Left ventricle myocardium inferior (tissue), 1 donor: ENCODE results near the gene AGAP1. TPM values are rescaled to one million over a fixed set of nuclear protein-coding genes. Genes with fewer than 3 reads are reported as not detected.

ENCODE experiments used
- DNase-seq: peaks from one replicate; pipeline ENCODE4 v3.0.0-alpha.2; 2020
- H3K27ac ChIP-seq: fragments of 200-600 bp; replicated peaks from 2 replicates; pipeline ENCODE4 v1.8.0; 2021
- H3K27me3 ChIP-seq: fragments of 200-600 bp; 2 replicates; pipeline ENCODE4 v1.8.0; 2021; ENCODE audit warnings: low read depth
- H3K36me3 ChIP-seq: fragments of 200-600 bp; 2 replicates; pipeline ENCODE4 v1.8.0; 2021
- H3K4me1 ChIP-seq: fragments of 200-600 bp; 2 replicates; pipeline ENCODE4 v1.8.0; 2021
- H3K4me3 ChIP-seq: fragments of 200-600 bp; 2 replicates; pipeline ENCODE4 v1.8.0; 2021; ENCODE audit warnings: mild to moderate bottlenecking, moderate library complexity
- H3K9me3 ChIP-seq: fragments of 200-600 bp; replicated peaks from 2 replicates; pipeline ENCODE4 v1.8.0; 2021
- intact Hi-C: fragments of 100-400 bp; cut with micrococcal nuclease; formaldehyde crosslinking; loops from one replicate; pipeline ENCODE4 v1.11.0; 2022
- total RNA-seq: library from RNA; stranded (reverse); fragmentation: NEBNext Ultra II Directional; extraction: Animal tissue kit (Norgen Biotek cat#: 25700); gene quantifications from one replicate; pipeline ENCODE4 v1.2.1, GENCODE V29; 2021
- TF ChIP-seq, protein P1 (sequence below): fragments of 200-600 bp; IDR thresholded peaks from 2 replicates; pipeline ENCODE4 v1.8.0; 2021; ENCODE audit warnings: antibody characterized with exemption, mild to moderate bottlenecking, borderline replicate concordance
- donor health status: DM: no; HTN: yes; CAD: no; lungs with severe emphysema.

Gene AGAP1
- total RNA-seq, 1 donor from 2014 or later = 18.1 TPM

DNA sequence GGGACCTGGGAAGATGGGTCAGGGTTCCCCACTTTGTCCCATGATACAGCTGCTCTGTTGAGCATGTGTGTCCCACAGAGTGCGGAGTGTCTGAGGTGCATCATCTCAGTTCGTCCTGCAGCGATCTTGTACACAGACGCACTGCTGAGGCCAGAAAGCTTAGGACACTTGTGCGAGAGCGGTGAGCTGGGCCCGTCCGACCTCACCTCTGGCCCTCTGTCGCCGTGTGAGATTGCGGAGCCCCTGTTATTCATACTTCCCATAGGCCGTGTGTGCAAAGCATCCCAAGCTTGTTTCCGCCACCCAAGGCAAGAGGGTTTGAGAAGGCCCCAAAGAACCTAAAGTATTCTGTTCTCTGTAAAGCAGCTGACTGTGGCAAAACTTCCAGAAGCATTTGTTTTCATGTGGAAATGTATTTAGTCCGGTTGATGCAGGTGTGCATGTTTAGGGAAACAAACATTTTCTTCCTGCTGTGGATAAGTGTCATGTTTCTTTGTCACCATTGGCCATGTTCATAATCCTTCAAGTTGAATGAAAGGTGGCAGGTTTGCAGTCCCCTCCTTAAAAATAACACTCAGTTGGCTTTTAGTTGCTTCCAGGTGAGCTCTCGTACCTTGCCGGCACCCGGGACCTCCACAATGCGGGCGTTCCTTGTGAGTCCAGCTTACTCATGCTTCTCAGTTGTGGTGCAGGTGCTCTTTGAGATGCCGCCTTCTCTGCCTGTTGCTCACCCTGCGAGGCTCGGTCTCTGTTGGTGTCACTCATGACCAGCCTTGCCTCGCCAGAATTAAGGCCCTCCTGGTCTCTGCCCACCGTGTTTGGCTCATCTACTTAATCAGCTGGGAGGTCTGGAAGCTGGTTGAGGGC lies 5.3 kb downstream of the AGAP1 start:
- Histone ChIP-seq H3K36me3 (no peaks in the 10 kb centered on the region), H3K27ac (no peak overlapping the region), H3K4me3 (no peak overlapping the region), H3K9me3 (no peaks in the 10 kb centered on the region), H3K4me1 (peaks cover 63% of the 10 kb centered on the region), H3K27me3 (no peaks in the 10 kb centered on the region)
- intact Hi-C loops = no loop called here
- no peak for DNase-seq
- TF ChIP-seq, protein P1, sequence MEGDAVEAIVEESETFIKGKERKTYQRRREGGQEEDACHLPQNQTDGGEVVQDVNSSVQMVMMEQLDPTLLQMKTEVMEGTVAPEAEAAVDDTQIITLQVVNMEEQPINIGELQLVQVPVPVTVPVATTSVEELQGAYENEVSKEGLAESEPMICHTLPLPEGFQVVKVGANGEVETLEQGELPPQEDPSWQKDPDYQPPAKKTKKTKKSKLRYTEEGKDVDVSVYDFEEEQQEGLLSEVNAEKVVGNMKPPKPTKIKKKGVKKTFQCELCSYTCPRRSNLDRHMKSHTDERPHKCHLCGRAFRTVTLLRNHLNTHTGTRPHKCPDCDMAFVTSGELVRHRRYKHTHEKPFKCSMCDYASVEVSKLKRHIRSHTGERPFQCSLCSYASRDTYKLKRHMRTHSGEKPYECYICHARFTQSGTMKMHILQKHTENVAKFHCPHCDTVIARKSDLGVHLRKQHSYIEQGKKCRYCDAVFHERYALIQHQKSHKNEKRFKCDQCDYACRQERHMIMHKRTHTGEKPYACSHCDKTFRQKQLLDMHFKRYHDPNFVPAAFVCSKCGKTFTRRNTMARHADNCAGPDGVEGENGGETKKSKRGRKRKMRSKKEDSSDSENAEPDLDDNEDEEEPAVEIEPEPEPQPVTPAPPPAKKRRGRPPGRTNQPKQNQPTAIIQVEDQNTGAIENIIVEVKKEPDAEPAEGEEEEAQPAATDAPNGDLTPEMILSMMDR = no peak

DNA sequence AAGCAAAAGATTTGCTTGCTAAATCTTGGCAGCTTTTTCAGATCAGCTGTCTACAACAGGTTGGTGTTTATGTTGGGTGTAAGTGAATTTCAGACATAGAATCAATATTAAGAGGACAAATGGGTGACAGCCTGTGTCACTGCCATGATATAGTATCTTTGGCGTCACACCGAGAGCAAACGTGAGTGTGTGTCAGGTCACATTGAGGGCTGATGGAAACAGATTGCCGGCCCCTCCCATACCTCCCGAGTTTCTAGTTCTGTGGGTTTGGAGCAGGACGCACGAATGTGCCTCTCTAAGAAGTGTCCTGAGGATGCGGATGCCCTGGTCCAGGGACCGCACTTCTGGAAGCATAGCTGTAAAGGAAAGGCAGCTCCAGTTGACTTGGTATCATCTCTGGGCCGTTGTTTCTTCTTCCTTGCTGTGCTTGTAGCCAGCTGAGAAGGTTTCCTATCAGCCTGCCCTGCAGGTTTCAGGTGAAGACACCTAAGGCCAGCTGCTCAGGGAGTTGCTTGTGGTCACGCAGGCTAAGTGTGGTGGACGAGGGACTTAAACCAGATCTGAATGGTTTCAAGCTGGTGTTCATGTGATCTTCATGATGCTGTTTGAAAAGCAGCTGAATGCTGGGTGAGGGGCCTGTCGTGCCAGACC lies 6.4 kb downstream of the AGAP1 start:
- intact Hi-C loops = no loop called here
- no peak overlapping the region for H3K4me3 ChIP-seq
- no peaks in the 10 kb centered on the region for H3K27me3 ChIP-seq
- no peak overlapping the region for H3K27ac ChIP-seq
- no peaks in the 10 kb centered on the region for H3K36me3 ChIP-seq
- peaks cover 65% of the 10 kb centered on the region for H3K4me1 ChIP-seq
- no peaks in the 10 kb centered on the region for H3K9me3 ChIP-seq
- DNase-seq = no peak
- TF ChIP-seq, protein P1 = no peak

DNA sequence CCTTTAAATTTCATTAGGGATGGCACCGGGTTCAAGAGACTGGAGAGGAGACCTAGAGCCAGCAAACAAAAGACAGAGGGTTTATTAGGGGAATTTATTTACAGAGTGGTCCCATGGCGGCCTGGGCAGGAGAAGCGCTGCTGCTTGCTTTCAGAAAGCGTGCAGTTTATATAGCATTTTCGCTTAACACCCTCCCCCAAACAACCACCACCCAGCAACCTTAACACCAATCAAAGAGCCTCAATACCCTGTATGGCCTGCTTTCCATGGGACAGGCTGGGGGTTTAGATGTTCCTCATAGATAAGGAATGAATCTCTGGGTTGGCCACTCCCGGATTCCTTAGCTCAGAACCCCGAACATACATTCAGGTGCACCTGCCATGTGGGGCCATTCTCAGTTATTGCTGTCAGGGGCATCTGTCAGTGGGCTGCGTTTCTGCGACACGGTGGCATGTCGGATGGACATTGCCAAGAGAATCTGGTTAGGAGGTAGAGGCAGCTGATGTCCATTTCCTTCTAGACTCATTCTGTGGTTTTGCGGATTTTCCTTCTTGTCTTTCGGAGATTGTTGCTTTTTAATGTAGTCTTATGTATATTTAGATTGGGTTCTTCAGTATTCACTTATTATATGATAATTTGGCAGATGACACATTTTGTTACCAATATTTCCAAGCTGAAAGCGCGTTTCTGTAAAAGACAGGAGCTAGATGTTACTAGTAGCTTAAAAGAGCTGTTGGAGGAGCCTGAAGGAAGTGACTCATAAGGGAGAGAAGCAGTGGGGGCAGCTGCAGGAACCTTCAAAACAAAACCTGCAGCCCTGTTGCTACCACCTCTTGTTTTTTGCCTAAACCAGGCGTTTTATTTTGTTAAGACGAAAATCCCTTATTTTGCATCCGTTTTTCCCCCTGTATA lies 7.2 kb downstream of the AGAP1 start:
- Histone ChIP-seq H3K4me1 (peaks cover 65% of the 10 kb centered on the region), H3K27me3 (no peaks in the 10 kb centered on the region), H3K9me3 (no peaks in the 10 kb centered on the region), H3K36me3 (no peaks in the 10 kb centered on the region), H3K4me3 (peak overlapping the region; percentile 47), H3K27ac (peak overlapping the region; percentile 60)
- TF ChIP-seq, protein P1 = no peak
- intact Hi-C loops = no loop called here
- no peak for DNase-seq

DNA sequence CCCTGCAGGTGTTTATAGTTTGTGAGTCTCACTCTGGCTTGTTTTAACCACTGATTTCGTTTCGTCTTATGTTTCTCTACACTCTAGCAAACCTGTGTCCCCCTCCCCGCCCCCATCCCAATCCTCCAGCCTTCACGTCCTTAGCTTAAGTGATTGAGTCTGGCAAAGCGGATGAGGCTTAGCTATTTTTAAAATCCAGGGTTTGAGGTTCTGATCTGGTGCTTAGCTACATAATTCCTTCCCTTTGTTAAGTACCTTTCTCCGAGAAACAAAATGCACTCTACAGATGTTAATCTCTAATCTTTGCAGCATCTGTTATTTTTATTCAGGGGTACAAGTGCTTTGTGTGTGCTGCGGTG lies 7.8 kb downstream of the AGAP1 start:
- intact Hi-C loops = no loop called here
- no peak for DNase-seq
- peaks cover 59% of the 10 kb centered on the region for H3K4me1 ChIP-seq
- H3K4me3 ChIP-seq = peak overlapping the region; percentile 47
- H3K36me3 ChIP-seq = no peaks in the 10 kb centered on the region
- H3K27me3 ChIP-seq = no peaks in the 10 kb centered on the region
- no peaks in the 10 kb centered on the region for H3K9me3 ChIP-seq
- H3K27ac ChIP-seq = peak overlapping the region; percentile 60
- TF ChIP-seq, protein P1 = no peak

DNA sequence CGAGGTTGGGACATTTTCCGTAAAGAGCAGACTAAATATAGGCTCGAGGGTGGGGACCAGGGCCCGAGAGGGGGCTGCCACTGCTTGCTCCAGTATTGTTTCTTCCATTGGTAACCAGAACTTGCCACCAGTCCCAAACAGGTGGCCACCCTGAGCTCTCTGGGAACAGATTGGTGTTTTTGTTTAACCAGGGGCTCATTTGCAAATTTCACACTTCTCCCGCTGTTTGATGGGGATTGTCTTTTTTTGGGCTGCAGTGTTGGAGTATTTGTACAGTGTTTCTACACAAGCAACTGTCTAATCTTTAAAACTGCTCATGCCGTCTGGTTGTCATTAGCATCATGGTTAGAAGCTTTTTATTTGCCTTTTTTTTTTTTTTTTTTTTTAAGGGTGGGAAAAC lies 8.5 kb downstream of the AGAP1 start:
- H3K4me3 ChIP-seq = peak overlapping the region; percentile 47
- no peak for DNase-seq
- H3K27ac ChIP-seq = peak overlapping the region; percentile 60
- no peaks in the 10 kb centered on the region for H3K36me3 ChIP-seq
- peaks cover 56% of the 10 kb centered on the region for H3K4me1 ChIP-seq
- H3K9me3 ChIP-seq = no peaks in the 10 kb centered on the region
- intact Hi-C loops = no loop called here
- TF ChIP-seq, protein P1 = no peak
- H3K27me3 ChIP-seq = no peaks in the 10 kb centered on the region
